Measurements from ENCODE around the gene SLBP. TPM values are rescaled to one million over a fixed set of nuclear protein-coding genes. Genes with fewer than 3 reads are reported as not detected.

The SLBP gene
- 60.2 and 64.8 TPM in 2 replicates for total RNA-seq
- long read RNA-seq, transcript SLBP-206 (8 exons, 1,977 nt): major isoform, 6 of 10 reads
- long read RNA-seq, partial matches to known transcripts: 3 of 10 reads
- long read RNA-seq, other reads (novel, unspliced or antisense): 1 of 10 reads

- DNase-seq (ENCODE audit: low read depth, low spot score): peak; percentile 85
- H3K4me3 Mint-ChIP-seq: peak within 1 kb of the TSS; percentile 95
- no peaks in the 10 kb centered on the region for H3K9me3 Mint-ChIP-seq
- TF ChIP-seq CTCF (conservative IDR thresholded peaks at IDR 0.05): no peak
- peaks cover 14% of the 10 kb centered on the region for H3K36me3 Mint-ChIP-seq (ENCODE audit: low read depth)
- H3K4me1 Mint-ChIP-seq: peaks cover 46% of the 10 kb centered on the region
- H3K27ac Mint-ChIP-seq (ENCODE audit: unreplicated experiment): peak within 1 kb of the TSS; percentile 96
- no peaks in the 10 kb centered on the region for H3K27me3 Mint-ChIP-seq (ENCODE audit: low read depth)
These were observed at the start of gene SLBP for GRCh38 chr4:1712216-1713002. Gene SLBP, minus strand, starts transcription at chr4:1712319. Its CDS starts 131 bp downstream, at chr4:1712188.

GRCh38 chr4:1761130-1761689 is 49.1 kb upstream of the SLBP start:
- no peaks in the 10 kb centered on the region for H3K9me3 Mint-ChIP-seq
- H3K27me3 Mint-ChIP-seq (ENCODE audit: low read depth): peaks cover 3% of the 10 kb centered on the region
- peaks cover 5% of the 10 kb centered on the region for H3K4me1 Mint-ChIP-seq
- H3K27ac Mint-ChIP-seq (ENCODE audit: unreplicated experiment): no peak overlapping the region
- H3K36me3 Mint-ChIP-seq (ENCODE audit: low read depth): no peaks in the 10 kb centered on the region
- no peak for TF ChIP-seq CTCF (conservative IDR thresholded peaks at IDR 0.05)
- no peak for DNase-seq (ENCODE audit: low read depth, low spot score)
- no peak overlapping the region for H3K4me3 Mint-ChIP-seq

- Mint-ChIP-seq H3K9me3 (no peaks in the 10 kb centered on the region), H3K27me3 (ENCODE audit: low read depth) (peaks cover 3% of the 10 kb centered on the region), H3K4me3 (no peak overlapping the region), H3K36me3 (ENCODE audit: low read depth) (no peaks in the 10 kb centered on the region), H3K27ac (ENCODE audit: unreplicated experiment) (no peak overlapping the region), H3K4me1 (peaks cover 5% of the 10 kb centered on the region)
- TF ChIP-seq CTCF (conservative IDR thresholded peaks at IDR 0.05): no peak
- DNase-seq (ENCODE audit: low read depth, low spot score): no peak
These were observed 48.5 kb upstream of the SLBP start for GRCh38 chr4:1760521-1761071.

- Mint-ChIP-seq H3K27me3 (ENCODE audit: low read depth) (no peaks in the 10 kb centered on the region), H3K27ac (ENCODE audit: unreplicated experiment) (peak overlapping the region; percentile 6), H3K4me3 (no peak overlapping the region), H3K9me3 (no peaks in the 10 kb centered on the region), H3K36me3 (ENCODE audit: low read depth) (no peaks in the 10 kb centered on the region), H3K4me1 (peaks cover 5% of the 10 kb centered on the region)
- no peak for TF ChIP-seq CTCF (conservative IDR thresholded peaks at IDR 0.05)
- no peak for DNase-seq (ENCODE audit: low read depth, low spot score)
These were observed 47.7 kb upstream of the SLBP start for GRCh38 chr4:1759818-1760223.

- Mint-ChIP-seq H3K27ac (ENCODE audit: unreplicated experiment) (no peak overlapping the region), H3K4me1 (peaks cover 5% of the 10 kb centered on the region)
These were observed 47.2 kb upstream of the SLBP start for GRCh38 chr4:1759170-1759817.

More at GRCh38 chr4:1759170-1759817, 47.2 kb upstream of the SLBP start:
- no peak overlapping the region for H3K4me3 Mint-ChIP-seq
- no peaks in the 10 kb centered on the region for H3K9me3 Mint-ChIP-seq
- no peak for DNase-seq (ENCODE audit: low read depth, low spot score)
- H3K36me3 Mint-ChIP-seq (ENCODE audit: low read depth): no peaks in the 10 kb centered on the region
- no peak for TF ChIP-seq CTCF (conservative IDR thresholded peaks at IDR 0.05)
- no peaks in the 10 kb centered on the region for H3K27me3 Mint-ChIP-seq (ENCODE audit: low read depth)
